ENCODE measurements around the gene IL17B.
A peak's percentile ranks its signal among the peaks of the same experiment; 100 is the strongest.

IL17B gene

GRCh38 chr5:149352169-149352568 lies 26.9 kb downstream of the IL17B start:
- TF ChIP-seq GATA2 (IDR thresholded peaks at IDR 0.05; ENCODE audit: low read depth, low read length) (no peak), GATA3 (IDR thresholded peaks at IDR 0.05; ENCODE audit: low read depth, low read length) (no peak)

DNA sequence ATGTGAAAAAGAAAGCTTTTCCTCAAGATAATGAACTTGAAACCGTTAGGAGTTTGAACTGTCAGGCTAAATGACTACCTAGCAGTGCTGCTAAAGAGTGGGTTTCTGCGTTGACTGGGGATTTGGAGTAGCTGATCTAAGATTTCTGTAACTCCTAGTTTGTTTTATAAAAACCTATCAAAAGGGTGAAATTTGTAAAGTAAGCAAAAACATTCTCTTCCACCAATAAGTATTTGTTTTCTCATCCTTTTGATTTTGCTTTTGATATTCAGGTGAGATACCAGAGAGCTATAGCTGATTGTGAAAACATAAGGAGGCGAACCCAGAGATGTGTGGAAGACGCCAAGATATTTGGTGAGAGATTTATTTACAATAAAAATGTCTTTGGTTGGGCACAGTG lies 29.7 kb downstream of the IL17B start:
- TF ChIP-seq GATA2 (IDR thresholded peaks at IDR 0.05; ENCODE audit: low read depth, low read length) (no peak), GATA3 (IDR thresholded peaks at IDR 0.05; ENCODE audit: low read depth, low read length) (no peak)

GRCh38 chr5:149348518-149348917 lies 30.6 kb downstream of the IL17B start:
- TF ChIP-seq GATA3 (IDR thresholded peaks at IDR 0.05; ENCODE audit: low read depth, low read length) (no peak), GATA2 (IDR thresholded peaks at IDR 0.05; ENCODE audit: low read depth, low read length) (no peak)

GRCh38 chr5:149345892-149346222 lies 33.2 kb downstream of the IL17B start:
- no peak for TF ChIP-seq GATA3 (IDR thresholded peaks at IDR 0.05; ENCODE audit: low read depth, low read length)
- no peak for TF ChIP-seq GATA2 (IDR thresholded peaks at IDR 0.05; ENCODE audit: low read depth, low read length)

GRCh38 chr5:149345147-149345891 lies 33.8 kb downstream of the IL17B start, which contains the start of gene GRPEL2:
GRPEL2 (plus strand) TSS chr5:149345499; CDS start chr5:149345540, 41 bp downstream.
- TF ChIP-seq GATA3 (IDR thresholded peaks at IDR 0.05; ENCODE audit: low read depth, low read length) = no peak
- peak; percentile 20; the same call in 1 of the 2 replicates for TF ChIP-seq GATA2 (IDR thresholded peaks at IDR 0.05; ENCODE audit: low read depth, low read length)

GRCh38 chr5:149344151-149344550 lies 34.9 kb downstream of the IL17B start:
- no peak for TF ChIP-seq GATA2 (IDR thresholded peaks at IDR 0.05; ENCODE audit: low read depth, low read length)
- TF ChIP-seq GATA3 (IDR thresholded peaks at IDR 0.05; ENCODE audit: low read depth, low read length) = no peak

DNA sequence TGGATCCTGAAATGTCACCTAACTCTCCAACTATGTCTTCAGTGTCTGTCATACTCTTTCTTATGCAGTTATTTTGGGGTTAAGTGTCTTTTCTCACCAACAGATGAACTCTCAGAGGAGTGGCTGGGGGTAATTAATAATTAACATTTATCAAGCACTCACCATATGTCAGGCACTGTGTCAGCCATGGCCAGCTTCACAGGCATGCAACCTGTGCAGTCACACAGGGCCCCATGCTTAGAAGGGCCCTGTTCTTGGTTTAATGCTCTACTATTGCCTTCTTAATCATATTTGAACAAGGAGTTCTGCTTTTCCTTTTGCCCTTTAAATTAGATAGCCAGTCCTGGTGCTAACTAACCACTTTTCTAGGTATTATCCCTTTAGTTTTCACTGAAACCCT lies 37.2 kb downstream of the IL17B start:
- TF ChIP-seq GATA2 (IDR thresholded peaks at IDR 0.05; ENCODE audit: low read depth, low read length) (no peak), GATA3 (IDR thresholded peaks at IDR 0.05; ENCODE audit: low read depth, low read length) (no peak)

DNA sequence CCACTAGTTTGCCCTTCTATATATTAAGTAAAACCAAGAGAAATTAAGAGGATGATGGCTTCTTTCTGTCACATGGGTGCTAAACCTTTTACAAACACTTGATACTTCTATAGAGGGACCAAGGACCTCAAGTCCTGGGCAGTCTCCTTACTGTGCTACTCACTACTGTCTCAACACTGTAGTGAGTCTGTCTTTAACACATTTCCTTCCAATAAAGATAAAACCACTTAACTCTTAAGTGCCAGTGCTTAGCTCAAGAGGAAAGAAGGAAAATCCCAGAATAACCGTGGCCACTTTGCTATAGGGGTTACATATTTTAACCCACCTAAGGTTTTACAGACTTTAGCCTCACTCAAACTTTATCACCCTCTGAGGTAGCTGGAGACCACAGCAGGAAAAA lies 38.2 kb downstream of the IL17B start:
- TF ChIP-seq GATA2 (IDR thresholded peaks at IDR 0.05; ENCODE audit: low read depth, low read length) = no peak
- no peak for TF ChIP-seq GATA3 (IDR thresholded peaks at IDR 0.05; ENCODE audit: low read depth, low read length)

DNA sequence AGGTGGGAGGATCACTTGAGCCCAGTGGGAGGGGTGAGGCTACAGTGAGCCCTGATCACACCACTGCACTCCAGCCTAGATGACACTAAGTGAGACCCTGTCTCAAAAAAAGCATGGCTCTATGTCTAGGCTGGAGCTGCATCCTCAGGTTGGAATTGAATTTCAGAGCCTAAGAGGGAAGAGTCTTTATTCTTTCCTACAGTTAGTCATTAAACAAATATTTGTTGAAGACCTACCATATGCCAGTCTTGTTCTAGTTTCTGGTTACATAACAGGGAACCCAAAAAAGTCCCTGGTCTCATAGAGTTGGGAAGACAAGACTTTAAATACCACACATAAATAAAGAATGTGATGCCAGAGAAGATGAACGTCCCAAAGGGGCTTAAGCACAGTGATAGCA lies 40.7 kb downstream of the IL17B start:
- TF ChIP-seq GATA3 (IDR thresholded peaks at IDR 0.05; ENCODE audit: low read depth, low read length) (no peak), GATA2 (IDR thresholded peaks at IDR 0.05; ENCODE audit: low read depth, low read length) (no peak)

- TF ChIP-seq GATA2 (IDR thresholded peaks at IDR 0.05; ENCODE audit: low read depth, low read length) = no peak
- no peak for TF ChIP-seq GATA3 (IDR thresholded peaks at IDR 0.05; ENCODE audit: low read depth, low read length)
These were observed 41.4 kb downstream of the IL17B start for GRCh38 chr5:149337736-149338135.

- TF ChIP-seq GATA3 (IDR thresholded peaks at IDR 0.05; ENCODE audit: low read depth, low read length) (no peak), GATA2 (IDR thresholded peaks at IDR 0.05; ENCODE audit: low read depth, low read length) (no peak)
These were observed 45.2 kb downstream of the IL17B start for GRCh38 chr5:149333711-149334443.

GRCh38 chr5:149328177-149328576 lies 50.9 kb downstream of the IL17B start:
- no peak for TF ChIP-seq GATA3 (IDR thresholded peaks at IDR 0.05; ENCODE audit: low read depth, low read length)

GRCh38 chr5:149326611-149327010 lies 52.5 kb downstream of the IL17B start:
- TF ChIP-seq GATA2 (IDR thresholded peaks at IDR 0.05; ENCODE audit: low read depth, low read length) = no peak
- no peak for TF ChIP-seq GATA3 (IDR thresholded peaks at IDR 0.05; ENCODE audit: low read depth, low read length)

DNA sequence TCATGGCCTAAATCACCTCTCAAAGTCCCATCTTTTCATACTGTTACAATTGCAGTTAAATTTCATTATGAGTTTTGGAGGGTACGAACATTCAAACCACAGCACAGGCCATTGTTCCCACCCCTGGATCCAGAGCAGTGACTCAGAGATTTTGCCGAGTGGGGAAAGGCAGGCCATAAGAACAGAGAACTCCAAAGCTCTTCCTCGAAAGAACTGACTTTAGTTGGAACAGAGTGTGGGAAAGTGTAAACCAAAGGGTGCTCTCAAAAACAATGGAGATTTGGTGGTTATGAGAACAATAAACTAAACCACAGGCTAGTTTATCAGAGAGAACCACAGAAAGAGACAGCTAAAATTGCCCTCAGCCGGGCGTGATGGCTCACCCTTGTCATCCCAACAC lies 53.2 kb downstream of the IL17B start:
- TF ChIP-seq GATA3 (IDR thresholded peaks at IDR 0.05; ENCODE audit: low read depth, low read length) (no peak), GATA2 (IDR thresholded peaks at IDR 0.05; ENCODE audit: low read depth, low read length) (no peak)

DNA sequence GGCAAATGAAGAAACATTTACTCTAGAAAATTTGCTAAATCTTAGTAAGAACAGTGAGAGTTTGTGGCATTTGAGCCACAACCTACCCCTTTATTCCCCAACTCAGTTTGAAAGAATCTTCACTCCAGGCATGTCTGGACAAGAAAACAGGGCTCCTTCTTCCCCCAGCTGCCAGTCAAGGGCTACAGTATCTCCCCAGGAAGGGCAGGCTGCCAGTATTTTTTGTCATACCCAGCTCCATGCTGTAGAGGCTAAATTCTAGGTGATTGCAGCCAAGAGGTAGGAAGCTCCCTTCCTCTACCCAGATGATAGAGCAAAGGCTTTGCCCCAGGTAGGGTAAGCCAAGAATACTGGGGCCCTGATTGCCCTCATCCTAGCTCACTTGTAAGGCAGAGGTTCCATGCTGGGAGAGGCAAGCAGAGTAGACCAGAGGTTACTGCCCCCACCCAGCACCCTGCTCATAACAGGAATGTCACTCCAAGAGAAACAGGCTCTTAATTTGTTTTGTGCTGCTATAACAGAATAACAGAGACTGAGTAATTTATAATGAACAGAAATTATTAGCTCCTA lies 53.8 kb downstream of the IL17B start:
- no peak for TF ChIP-seq GATA2 (IDR thresholded peaks at IDR 0.05; ENCODE audit: low read depth, low read length)
- no peak for TF ChIP-seq GATA3 (IDR thresholded peaks at IDR 0.05; ENCODE audit: low read depth, low read length)
